ENCODE measurements around the gene GPR176.

- TF ChIP-seq, protein P1, sequence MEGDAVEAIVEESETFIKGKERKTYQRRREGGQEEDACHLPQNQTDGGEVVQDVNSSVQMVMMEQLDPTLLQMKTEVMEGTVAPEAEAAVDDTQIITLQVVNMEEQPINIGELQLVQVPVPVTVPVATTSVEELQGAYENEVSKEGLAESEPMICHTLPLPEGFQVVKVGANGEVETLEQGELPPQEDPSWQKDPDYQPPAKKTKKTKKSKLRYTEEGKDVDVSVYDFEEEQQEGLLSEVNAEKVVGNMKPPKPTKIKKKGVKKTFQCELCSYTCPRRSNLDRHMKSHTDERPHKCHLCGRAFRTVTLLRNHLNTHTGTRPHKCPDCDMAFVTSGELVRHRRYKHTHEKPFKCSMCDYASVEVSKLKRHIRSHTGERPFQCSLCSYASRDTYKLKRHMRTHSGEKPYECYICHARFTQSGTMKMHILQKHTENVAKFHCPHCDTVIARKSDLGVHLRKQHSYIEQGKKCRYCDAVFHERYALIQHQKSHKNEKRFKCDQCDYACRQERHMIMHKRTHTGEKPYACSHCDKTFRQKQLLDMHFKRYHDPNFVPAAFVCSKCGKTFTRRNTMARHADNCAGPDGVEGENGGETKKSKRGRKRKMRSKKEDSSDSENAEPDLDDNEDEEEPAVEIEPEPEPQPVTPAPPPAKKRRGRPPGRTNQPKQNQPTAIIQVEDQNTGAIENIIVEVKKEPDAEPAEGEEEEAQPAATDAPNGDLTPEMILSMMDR (IDR thresholded peaks at IDR 0.05): no peak
- no peak for TF ChIP-seq POLR2A (IDR thresholded peaks at IDR 0.05)
- TF ChIP-seq EP300 (IDR thresholded peaks at IDR 0.05): no peak
These were observed 32.2 kb downstream of the GPR176 start for GRCh38 chr15:39887832-39888231.

Data from ovary (tissue), 3 donors.